Activated naive CD4-positive, alpha-beta T cell treated with anti-CD3 and anti-CD28 coated beads, Interleukin-2, amount 50 U/mL, for 72 hours (primary cell): ENCODE measurements around the gene PPP2R1B. TPM values are rescaled to one million over a fixed set of nuclear protein-coding genes. Genes with fewer than 3 reads are reported as not detected.

Experiments used
- ATAC-seq, 2 donors: fragments of 150-1000 bp; cut with Tn5 transposase; 2 replicates each; pipeline ENCODE4 v1.10.0; 2021; ENCODE audit warnings: mild to moderate bottlenecking in 2 of 2, moderate library complexity in 2 of 2
- DNase-seq, 2 donors: peaks; one replicate each; pipeline ENCODE4 v3.0.0; 2021 to 2022; ENCODE audit warnings: low spot score in 2 of 2
- H3K27ac Mint-ChIP-seq, 2 donors: one replicate each; pipeline ENCODE4 v1.8.0; 2022; ENCODE audit warnings: mild to moderate bottlenecking in 2 of 2, mixed read lengths in 2 of 2
- H3K36me3 Mint-ChIP-seq, 2 donors: one replicate each; pipeline ENCODE4 v1.8.0; 2022; ENCODE audit warnings: mixed read lengths in 2 of 2
- H3K9me3 Mint-ChIP-seq, 2 donors: one replicate each; pipeline ENCODE4 v1.8.0; 2022; ENCODE audit warnings: mixed read lengths in 2 of 2
- total RNA-seq, 2 donors: library from RNA; stranded (reverse); gene quantifications; one replicate each; pipeline ENCODE4 v1.2.3, GENCODE V29; 2022

Gene PPP2R1B
- total RNA-seq, 2 donors from 2014 or later = 53.9 to 57.3 TPM

DNA sequence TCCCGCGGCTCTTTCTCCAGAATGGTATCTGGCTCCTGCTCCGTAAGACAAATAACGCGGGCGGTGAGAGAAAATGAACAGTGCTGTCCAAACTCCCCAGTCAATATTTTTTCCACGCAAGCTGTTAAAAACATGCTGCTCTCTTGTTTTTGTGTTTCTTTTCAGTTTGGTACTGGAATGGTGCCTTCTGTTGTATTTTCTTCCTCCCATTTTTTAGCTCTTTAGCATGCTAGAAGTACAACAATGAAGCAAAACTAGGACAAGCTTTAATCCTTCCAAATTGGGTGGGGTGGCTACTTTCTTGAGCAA is 599 bp upstream of the PPP2R1B start:
- peak; percentile 2 to 13 for ATAC-seq
- DNase-seq = no peak

DNA sequence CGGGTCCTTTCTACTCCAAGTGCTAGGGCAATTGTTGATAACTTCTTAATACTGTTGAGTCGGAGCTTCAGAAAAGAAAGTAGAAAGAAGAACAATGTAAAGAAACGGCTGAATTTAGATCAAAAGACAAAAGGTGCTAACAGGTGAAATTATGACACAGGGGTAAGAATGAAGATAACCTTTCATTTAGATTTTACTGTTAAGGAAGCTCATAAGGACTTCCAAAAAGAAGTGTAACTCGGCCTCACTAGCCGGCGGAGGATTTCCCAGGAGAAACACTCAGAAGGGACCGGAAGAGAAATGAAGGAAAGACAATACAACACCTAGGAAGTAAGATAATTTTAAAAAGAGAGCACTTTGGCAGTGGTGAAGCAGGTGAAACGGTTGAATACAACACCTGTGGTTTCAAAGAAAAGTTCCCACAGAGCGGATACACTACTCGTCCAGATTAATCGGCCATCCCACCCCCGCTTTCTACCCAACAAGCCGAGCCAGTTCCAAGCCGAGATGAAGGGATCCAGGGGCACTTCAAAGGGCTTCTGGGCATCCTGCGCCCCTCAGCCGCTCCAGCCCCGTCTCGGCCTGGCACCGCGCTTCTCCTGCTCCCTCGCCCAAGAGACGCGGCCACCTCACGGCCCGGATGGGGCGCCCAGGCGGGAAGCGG is 737 bp downstream of the PPP2R1B start:
- peak in 1 of 2 donors; percentile 59 for DNase-seq
- H3K36me3 Mint-ChIP-seq = peaks cover 24 to 28% of the 10 kb centered on the region in 2 donors
- H3K27ac Mint-ChIP-seq = peak overlapping the region; percentile 92 to 99
- no peaks in the 10 kb centered on the region for H3K9me3 Mint-ChIP-seq
- no peak for ATAC-seq

More for the DNA sequence above, 599 bp upstream of the PPP2R1B start:
- H3K36me3 Mint-ChIP-seq = peaks cover 24 to 28% of the 10 kb centered on the region in 2 donors
- no peaks in the 10 kb centered on the region for H3K9me3 Mint-ChIP-seq
- peak overlapping the region; percentile 92 to 99 for H3K27ac Mint-ChIP-seq

DNA sequence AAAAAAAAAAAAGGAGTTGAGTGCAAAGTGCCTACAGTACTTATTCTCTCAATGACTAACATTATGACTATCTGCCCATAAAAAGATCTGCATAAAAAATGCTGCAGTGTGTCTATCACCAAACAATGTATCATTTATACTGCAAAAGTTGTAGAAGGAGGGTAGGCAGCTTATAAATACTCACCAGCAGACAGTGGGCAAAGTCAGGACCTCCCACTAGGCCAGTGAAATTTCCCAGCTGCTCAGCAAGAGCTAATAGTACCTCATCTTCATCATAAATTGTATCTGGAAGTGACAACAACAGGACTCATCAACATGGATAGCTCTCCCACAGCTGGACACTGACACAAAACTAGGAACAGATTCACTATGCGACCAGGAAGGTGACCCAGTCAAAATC is 1.6 kb downstream of the PPP2R1B start:
- Mint-ChIP-seq H3K27ac (peak overlapping the region in 1 of 2 donors; percentile 92), H3K9me3 (no peaks in the 10 kb centered on the region), H3K36me3 (peaks cover 24 to 28% of the 10 kb centered on the region in 2 donors)
- no peak for DNase-seq
- ATAC-seq = no peak

DNA sequence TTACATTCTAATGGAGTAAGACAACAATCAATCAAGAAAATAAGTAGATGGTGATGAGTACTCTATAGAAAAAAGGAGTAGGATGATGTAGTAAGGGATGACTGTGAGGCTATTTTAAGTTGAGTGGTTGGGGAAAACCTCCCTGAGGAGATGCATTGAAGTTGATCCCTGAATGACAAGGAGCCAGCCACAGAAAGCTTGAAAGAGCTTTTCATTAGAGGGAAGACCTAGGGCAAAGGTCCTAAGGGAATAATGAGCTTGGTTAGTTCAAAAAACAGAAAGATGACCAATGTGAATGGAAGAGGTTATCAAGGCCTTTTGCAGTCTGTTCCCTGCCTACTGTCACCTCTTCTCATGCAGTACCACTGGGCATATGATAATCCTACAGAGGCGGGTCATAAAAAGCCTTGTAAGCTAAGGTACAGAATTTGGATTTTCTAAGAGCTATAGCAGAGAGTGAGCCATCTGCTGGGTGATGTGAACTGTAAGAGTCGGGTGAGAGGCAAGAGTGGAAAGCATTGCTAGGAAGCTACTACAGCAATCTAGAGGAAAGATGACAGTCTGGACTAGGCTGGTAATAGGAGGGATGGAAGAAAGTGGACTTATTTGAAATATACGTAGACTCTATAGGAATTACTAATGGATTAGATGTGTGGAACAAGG is 3.1 kb downstream of the PPP2R1B start:
- no peak for DNase-seq
- peak in 1 of 2 donors; percentile 7 for ATAC-seq
- Mint-ChIP-seq H3K36me3 (peaks cover 25 to 28% of the 10 kb centered on the region in 2 donors), H3K9me3 (no peaks in the 10 kb centered on the region), H3K27ac (no peak overlapping the region)

DNA sequence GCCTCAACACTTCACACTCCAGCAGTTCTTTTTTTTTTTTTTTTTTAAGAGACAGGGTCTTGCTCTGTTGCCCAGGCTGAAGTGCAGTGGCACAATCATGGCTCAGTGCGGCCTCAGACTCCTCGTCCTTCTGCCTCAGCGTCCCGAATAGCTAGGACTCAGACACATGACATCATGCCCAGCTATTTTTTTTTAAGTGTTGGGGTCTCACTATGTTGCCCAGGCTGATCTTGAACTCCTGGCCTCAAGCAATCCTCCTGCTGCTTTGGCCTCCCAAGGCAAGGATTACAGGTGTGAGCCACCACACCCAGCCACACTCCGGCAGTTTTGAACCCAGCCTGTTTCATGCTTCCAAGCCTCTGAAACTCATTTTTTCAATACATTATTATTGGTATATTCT is 3.7 kb downstream of the PPP2R1B start:
- ATAC-seq (no peak), DNase-seq (no peak)
- H3K9me3 Mint-ChIP-seq = no peaks in the 10 kb centered on the region
- H3K36me3 Mint-ChIP-seq = peaks cover 31 to 34% of the 10 kb centered on the region in 2 donors
- H3K27ac Mint-ChIP-seq = peak overlapping the region in 1 of 2 donors; percentile 27

DNA sequence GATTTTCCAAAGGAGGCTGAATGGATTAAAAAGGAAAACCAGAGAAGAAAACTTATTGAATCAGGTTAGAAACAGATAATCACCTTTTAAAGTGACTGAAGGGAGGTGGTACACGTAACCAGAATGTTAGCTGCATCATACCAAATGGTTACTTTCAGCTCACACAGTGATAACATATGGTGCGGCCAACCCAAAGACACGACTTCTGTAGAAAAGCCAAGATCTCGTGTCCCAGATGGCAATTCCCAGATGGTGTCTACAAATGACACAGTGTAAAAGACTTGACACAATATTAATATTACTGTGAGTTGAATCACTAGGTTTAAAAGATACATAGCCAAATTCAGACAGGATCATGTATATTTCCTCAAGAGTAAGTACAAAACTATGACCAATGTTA is 5.2 kb downstream of the PPP2R1B start:
- Mint-ChIP-seq H3K36me3 (peaks cover 31 to 35% of the 10 kb centered on the region in 2 donors), H3K27ac (no peak overlapping the region), H3K9me3 (no peaks in the 10 kb centered on the region)

DNA sequence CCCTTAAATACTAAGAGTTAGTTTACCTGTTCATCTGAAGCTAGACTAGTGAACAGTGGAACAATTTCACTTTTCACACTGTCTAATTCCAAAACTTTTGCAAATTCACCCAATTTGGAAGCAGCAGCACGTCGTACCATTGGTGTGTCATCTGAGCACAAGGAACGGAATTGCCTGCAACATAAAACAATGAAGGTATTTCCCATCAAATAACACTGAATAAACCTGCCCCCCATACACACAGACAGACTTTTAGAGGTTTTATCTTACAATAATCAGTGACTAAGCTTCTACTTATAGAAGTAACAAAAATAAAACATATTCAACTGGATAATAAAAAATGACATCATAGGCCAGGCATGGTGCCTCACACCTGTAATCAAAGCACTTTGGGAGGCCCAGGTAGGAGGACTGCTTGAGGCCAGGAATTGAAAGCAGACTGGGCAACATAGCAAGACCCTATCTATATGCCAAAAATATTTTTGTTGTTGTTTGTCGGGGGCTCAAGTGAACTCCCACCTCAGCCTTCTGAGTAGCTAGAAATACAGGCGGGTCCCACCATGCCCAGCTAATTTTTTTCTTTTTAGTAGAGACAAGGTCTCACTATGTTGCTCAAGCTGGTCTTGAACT is 6.3 kb downstream of the PPP2R1B start:
- no peak overlapping the region for H3K27ac Mint-ChIP-seq
- no peak for DNase-seq
- peaks cover 19 to 27% of the 10 kb centered on the region in 2 donors for H3K36me3 Mint-ChIP-seq
- H3K9me3 Mint-ChIP-seq = no peaks in the 10 kb centered on the region
- no peak for ATAC-seq

More for the DNA sequence above, 5.2 kb downstream of the PPP2R1B start:
- ATAC-seq (no peak), DNase-seq (no peak)

DNA sequence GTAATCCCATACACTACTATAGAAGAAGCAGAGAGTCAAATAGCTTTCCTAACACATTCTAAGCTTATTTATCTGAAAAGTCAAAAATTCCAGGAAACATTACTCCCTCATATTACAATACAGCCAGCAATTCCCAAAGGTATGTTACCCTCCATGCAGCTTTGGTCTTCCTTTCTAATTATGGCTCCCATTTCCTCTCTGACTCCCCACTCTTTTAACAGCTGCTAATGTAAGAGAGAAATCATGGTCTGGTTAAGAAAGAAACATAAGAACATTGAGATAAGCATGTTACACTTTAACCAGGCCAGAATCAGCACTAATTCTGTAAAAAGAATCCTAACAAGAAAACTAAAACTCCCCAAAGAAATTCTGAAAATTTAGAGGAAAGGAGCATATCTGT is 6.8 kb downstream of the PPP2R1B start:
- Mint-ChIP-seq H3K36me3 (peaks cover 19 to 22% of the 10 kb centered on the region in 2 donors), H3K9me3 (no peaks in the 10 kb centered on the region), H3K27ac (no peak overlapping the region)
- ATAC-seq (no peak), DNase-seq (no peak)

DNA sequence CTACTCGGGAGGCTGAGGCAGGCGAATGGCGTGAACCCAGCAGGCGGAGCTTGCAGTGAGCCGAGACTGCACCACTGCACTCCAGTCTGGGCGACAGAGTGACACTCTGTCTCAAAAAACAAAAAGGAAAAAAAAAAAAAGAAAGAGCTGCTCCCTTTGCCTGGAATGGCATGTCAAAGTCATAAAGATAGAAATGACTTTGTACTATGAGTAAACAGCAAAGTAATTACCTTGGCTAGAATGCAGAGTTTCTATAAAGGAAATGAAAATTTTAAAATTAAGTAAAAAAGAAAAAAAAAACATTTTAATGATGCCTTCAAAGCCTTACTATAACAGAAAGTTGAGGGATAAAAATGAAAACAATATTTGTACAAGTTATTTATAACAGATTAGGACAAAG is 10.1 kb downstream of the PPP2R1B start:
- ATAC-seq (no peak), DNase-seq (no peak)
- Mint-ChIP-seq H3K27ac (no peak overlapping the region), H3K36me3 (peaks cover 11 to 16% of the 10 kb centered on the region in 2 donors), H3K9me3 (no peaks in the 10 kb centered on the region)

DNA sequence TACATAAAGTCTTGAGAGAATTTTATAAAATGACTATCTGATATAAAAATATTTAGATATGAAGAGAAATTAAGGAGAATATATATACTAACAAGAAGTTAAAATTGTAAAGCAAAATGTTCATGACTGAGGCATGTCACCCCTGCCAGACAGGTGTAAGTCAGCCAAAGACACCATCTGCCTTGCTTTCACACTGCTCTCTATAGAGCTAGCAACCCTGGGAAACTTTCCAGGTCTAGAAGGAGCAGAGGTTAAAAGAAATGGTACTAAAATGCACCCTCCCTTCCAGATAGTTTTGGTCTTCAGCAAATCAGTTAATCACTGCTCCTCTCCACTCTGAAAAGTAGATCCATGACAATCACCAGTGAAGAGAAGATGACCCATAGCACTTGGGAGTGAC is 16.5 kb downstream of the PPP2R1B start:
- Mint-ChIP-seq H3K9me3 (no peaks in the 10 kb centered on the region), H3K36me3 (peaks cover 21 to 28% of the 10 kb centered on the region in 2 donors), H3K27ac (peak overlapping the region in 1 of 2 donors; percentile 29)
- DNase-seq (no peak), ATAC-seq (no peak)

DNA sequence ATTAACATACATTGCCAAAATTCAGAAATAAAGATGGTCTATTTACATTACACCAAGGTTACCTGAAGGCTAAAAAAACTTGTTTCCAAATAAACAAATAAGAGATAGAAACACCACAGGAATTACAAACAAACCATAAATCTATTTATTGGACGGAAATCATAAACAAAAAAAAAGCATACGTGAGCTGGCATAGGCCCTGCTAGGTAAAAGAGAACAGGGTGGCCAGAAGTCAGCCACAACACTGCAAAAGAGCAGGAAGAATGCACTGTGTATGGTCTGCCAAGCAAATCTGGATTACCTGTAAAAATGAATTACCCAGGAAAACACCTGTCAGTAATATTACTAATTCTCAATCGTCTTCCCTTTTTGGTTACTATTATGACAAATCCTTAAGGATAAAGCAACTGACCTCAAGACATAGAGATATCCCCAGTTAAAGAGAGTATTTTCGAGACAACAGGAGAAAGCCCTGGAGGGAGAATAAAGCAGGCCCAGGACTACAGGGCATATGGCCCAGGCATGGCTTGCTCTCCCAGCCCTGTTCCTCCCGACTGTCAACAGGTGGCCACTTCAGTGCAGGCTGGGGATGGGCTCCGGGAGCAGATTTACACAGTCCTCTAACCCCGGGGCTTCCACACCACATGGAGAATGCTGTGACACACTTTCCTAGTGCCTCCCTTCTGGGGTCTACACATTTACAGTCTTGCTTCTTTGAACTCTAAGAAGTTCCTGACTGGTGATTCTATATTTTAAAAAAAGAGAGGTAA is 18.0 kb downstream of the PPP2R1B start:
- ATAC-seq = no peak
- DNase-seq = no peak
- Mint-ChIP-seq H3K27ac (no peak overlapping the region), H3K36me3 (peaks cover 21 to 22% of the 10 kb centered on the region in 2 donors), H3K9me3 (no peaks in the 10 kb centered on the region)

DNA sequence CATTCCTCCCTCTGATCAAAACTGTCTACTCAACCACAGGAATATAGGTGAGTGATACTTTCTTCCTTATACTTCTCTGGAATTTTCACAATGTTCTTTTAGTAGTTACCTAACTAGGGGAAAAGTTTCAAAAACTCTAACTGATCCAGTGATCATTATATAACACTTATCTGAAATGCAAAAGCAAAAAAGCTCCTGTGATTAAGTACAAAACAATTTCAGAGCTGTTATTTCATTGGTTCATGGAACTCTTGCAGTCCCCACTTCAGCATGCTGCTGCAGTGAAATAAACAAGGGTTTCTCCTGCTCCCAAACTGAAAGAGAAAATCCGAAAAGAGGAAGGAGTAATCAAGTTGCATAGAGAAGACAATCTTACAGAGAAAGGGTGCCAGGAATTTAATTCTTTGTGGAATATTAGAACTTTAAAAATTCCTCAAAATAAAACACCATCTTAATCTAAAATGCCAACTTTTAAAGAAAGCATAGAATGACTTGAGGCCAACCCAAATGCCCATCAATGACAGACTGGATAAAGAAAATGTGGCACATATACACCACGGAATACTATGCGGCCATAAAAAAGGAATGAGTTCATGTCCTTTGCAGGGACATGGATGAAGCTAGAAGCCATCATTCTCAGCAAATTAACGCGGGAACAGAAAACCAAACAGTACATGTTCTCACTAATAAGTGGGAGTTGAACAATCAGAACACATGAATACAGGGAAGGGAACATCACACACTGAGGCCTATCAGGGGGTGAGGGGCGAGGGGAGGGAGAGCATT is 20.3 kb downstream of the PPP2R1B start:
- Mint-ChIP-seq H3K36me3 (peaks cover 16 to 30% of the 10 kb centered on the region in 2 donors), H3K9me3 (no peaks in the 10 kb centered on the region), H3K27ac (no peak overlapping the region)
- ATAC-seq (no peak), DNase-seq (no peak)

DNA sequence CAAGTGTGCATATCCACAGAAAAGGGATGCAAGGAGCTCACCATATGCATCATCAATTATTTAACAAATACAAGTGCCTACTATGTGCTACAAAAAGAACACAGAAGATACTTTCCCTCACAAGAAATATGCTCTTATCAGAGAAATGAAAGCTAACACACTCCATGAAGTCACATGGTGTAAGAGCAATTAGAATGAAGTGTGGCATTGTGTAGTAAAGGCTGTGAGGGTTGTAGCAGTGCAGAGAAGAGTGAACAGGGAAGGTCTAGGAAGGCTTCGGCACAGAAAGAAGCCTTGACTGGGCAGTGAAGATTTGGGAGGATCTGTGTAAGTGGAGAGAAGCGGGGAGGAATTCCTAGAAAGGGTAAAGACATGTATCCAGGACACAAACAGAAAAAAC is 22.5 kb downstream of the PPP2R1B start:
- no peak for DNase-seq
- H3K36me3 Mint-ChIP-seq = peaks cover 21 to 31% of the 10 kb centered on the region in 2 donors
- ATAC-seq = no peak
- H3K9me3 Mint-ChIP-seq = no peaks in the 10 kb centered on the region
- H3K27ac Mint-ChIP-seq = no peak overlapping the region

DNA sequence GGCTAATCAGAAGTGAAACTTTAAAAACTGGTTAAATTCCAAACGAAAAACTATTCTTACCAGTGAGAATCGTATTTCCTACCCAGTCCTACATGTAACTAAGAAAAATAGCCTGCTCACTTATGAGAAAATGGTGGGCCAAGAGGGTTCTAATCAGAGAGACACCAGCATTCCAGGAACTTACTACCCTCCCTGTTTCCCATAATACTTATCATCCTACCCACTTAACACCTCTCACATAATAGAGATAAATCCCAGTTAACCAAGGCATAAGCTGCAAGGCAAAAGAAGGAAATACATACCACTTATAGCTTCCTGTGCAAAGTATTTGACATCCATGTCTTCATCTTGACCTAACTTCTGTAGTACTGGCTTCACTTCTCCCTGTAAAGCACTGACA is 24.4 kb downstream of the PPP2R1B start:
- H3K9me3 Mint-ChIP-seq = no peaks in the 10 kb centered on the region
- ATAC-seq (no peak), DNase-seq (no peak)
- peaks cover 8 to 17% of the 10 kb centered on the region in 2 donors for H3K36me3 Mint-ChIP-seq
- no peak overlapping the region for H3K27ac Mint-ChIP-seq

DNA sequence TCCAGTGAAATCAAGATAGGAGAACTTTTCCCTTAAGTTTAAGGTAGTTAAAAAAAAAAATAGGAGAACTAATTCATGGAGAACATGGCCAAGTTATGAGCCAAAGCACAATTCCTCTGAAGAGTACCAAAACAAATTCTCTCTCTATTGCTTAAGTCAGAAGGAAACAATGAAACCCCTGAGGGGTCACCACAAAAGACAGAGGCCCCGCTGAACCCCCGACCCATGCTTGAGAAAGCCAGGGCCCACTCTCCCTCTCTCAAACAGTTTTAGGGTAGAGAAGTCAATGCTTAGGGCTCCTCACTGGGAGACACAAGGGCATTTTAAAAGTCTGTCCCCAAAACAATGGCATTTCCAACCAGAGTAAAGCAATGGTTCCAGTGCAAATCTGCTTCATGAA is 26.9 kb downstream of the PPP2R1B start:
- peak overlapping the region in 1 of 2 donors; percentile 33 for H3K27ac Mint-ChIP-seq
- no peak for ATAC-seq

More for the DNA sequence above, 26.9 kb downstream of the PPP2R1B start:
- DNase-seq = no peak
- Mint-ChIP-seq H3K36me3 (peaks cover 6 to 9% of the 10 kb centered on the region in 2 donors), H3K9me3 (no peaks in the 10 kb centered on the region)
